ENCODE data around the gene GZMM.

GZMM gene

GRCh38 chr19:583968-584239 is 40.1 kb downstream of the GZMM start:
- TF ChIP-seq TAF1 (IDR thresholded peaks at IDR 0.05; ENCODE audit: borderline replicate concordance, insufficient read depth, low read length) = no peak
- no peak for TF ChIP-seq POLR2AphosphoS5 (IDR thresholded peaks at IDR 0.05; ENCODE audit: low read depth, low read length)
- TF ChIP-seq REST (IDR thresholded peaks at IDR 0.05; ENCODE audit: insufficient read depth in 1 of 2, low read depth in 2 of 2, low read length in 2 of 2) = no peak
- no peak for TF ChIP-seq SIN3A (IDR thresholded peaks at IDR 0.05; ENCODE audit: borderline replicate concordance, insufficient read depth, low read length)
- TF ChIP-seq FOXP2 (optimal IDR thresholded peaks at IDR 0.05; ENCODE audit: borderline replicate concordance, extremely low read depth, extremely low read length, insufficient read depth) = no peak

GRCh38 chr19:584240-585001 is 40.6 kb downstream of the GZMM start:
- no peak for TF ChIP-seq TAF1 (IDR thresholded peaks at IDR 0.05; ENCODE audit: borderline replicate concordance, insufficient read depth, low read length)
- peak; percentile 77 for TF ChIP-seq FOXP2 (optimal IDR thresholded peaks at IDR 0.05; ENCODE audit: borderline replicate concordance, extremely low read depth, extremely low read length, insufficient read depth)
- peak; percentile 58 for TF ChIP-seq POLR2AphosphoS5 (IDR thresholded peaks at IDR 0.05; ENCODE audit: low read depth, low read length)

- no peak for TF ChIP-seq TAF1 (IDR thresholded peaks at IDR 0.05; ENCODE audit: borderline replicate concordance, insufficient read depth, low read length)
These were observed 41.8 kb downstream of the GZMM start for GRCh38 chr19:585551-586110.

- TF ChIP-seq POLR2AphosphoS5 (IDR thresholded peaks at IDR 0.05; ENCODE audit: low read depth, low read length) (no peak), TAF1 (IDR thresholded peaks at IDR 0.05; ENCODE audit: borderline replicate concordance, insufficient read depth, low read length) (no peak), FOXP2 (optimal IDR thresholded peaks at IDR 0.05; ENCODE audit: borderline replicate concordance, extremely low read depth, extremely low read length, insufficient read depth) (peak; percentile 39)
These were observed 44.4 kb downstream of the GZMM start for GRCh38 chr19:588093-588740.

- TF ChIP-seq SIN3A (IDR thresholded peaks at IDR 0.05; ENCODE audit: borderline replicate concordance, insufficient read depth, low read length) (no peak), FOXP2 (optimal IDR thresholded peaks at IDR 0.05; ENCODE audit: borderline replicate concordance, extremely low read depth, extremely low read length, insufficient read depth) (no peak), POLR2AphosphoS5 (IDR thresholded peaks at IDR 0.05; ENCODE audit: low read depth, low read length) (no peak), REST (IDR thresholded peaks at IDR 0.05; ENCODE audit: insufficient read depth in 1 of 2, low read depth in 2 of 2, low read length in 2 of 2) (no peak), TAF1 (IDR thresholded peaks at IDR 0.05; ENCODE audit: borderline replicate concordance, insufficient read depth, low read length) (no peak)
These were observed 45.2 kb downstream of the GZMM start for GRCh38 chr19:588741-589692.

- no peak for TF ChIP-seq SIN3A (IDR thresholded peaks at IDR 0.05; ENCODE audit: borderline replicate concordance, insufficient read depth, low read length)
- no peak for TF ChIP-seq FOXP2 (optimal IDR thresholded peaks at IDR 0.05; ENCODE audit: borderline replicate concordance, extremely low read depth, extremely low read length, insufficient read depth)
- no peak for TF ChIP-seq TAF1 (IDR thresholded peaks at IDR 0.05; ENCODE audit: borderline replicate concordance, insufficient read depth, low read length)
- no peak for TF ChIP-seq REST (IDR thresholded peaks at IDR 0.05; ENCODE audit: insufficient read depth in 1 of 2, low read depth in 2 of 2, low read length in 2 of 2)
- TF ChIP-seq POLR2AphosphoS5 (IDR thresholded peaks at IDR 0.05; ENCODE audit: low read depth, low read length) = no peak
These were observed 46.0 kb downstream of the GZMM start, which contains the start of gene HCN2 for GRCh38 chr19:589693-590395. TSS of gene HCN2 (plus strand) at chr19:589881. CDS start at chr19:589946, 65 bp downstream.

All from PFSK-1 (cell line).